NOMO-1 treated with dmso at 0.1 percent for 144 hours (cell line): ENCODE measurements around the gene AXIN2.
A peak's percentile ranks its signal among the peaks of the same experiment; 100 is the strongest.

Experiments used
- DNase-seq: peaks from one replicate; lab custom pipeline; 2025; ENCODE audit not compliant: unreplicated experiment; lab: John Stamatoyannopoulos, UW

The AXIN2 gene

GRCh38 chr17:65556014-65556909 is 5.2 kb downstream of the AXIN2 start:
- peak; percentile 4 for DNase-seq

- DNase-seq: no peak
Observed at GRCh38 chr17:65554553-65555223, 6.8 kb downstream of the AXIN2 start.

- DNase-seq: no peak
Observed at GRCh38 chr17:65553646-65554552, 7.5 kb downstream of the AXIN2 start.

GRCh38 chr17:65553009-65553645 is 8.3 kb downstream of the AXIN2 start:
- no peak for DNase-seq

GRCh38 chr17:65552214-65552613 is 9.2 kb downstream of the AXIN2 start:
- no peak for DNase-seq

- no peak for DNase-seq
Observed at GRCh38 chr17:65551267-65552040, 10.0 kb downstream of the AXIN2 start.

GRCh38 chr17:65550758-65551157 is 10.7 kb downstream of the AXIN2 start:
- DNase-seq: no peak

GRCh38 chr17:65550075-65550662 is 11.3 kb downstream of the AXIN2 start:
- no peak for DNase-seq

GRCh38 chr17:65548269-65548969 is 13.0 kb downstream of the AXIN2 start:
- no peak for DNase-seq

- no peak for DNase-seq
Observed at GRCh38 chr17:65547253-65547670, 14.2 kb downstream of the AXIN2 start.

- DNase-seq: no peak
Observed at GRCh38 chr17:65546579-65546978, 14.9 kb downstream of the AXIN2 start.

- no peak for DNase-seq
Observed at GRCh38 chr17:65545705-65546523, 15.5 kb downstream of the AXIN2 start.

GRCh38 chr17:65544672-65545071 is 16.8 kb downstream of the AXIN2 start:
- no peak for DNase-seq

GRCh38 chr17:65542610-65543009 is 18.8 kb downstream of the AXIN2 start:
- DNase-seq: no peak

GRCh38 chr17:65542067-65542466 is 19.4 kb downstream of the AXIN2 start:
- DNase-seq: no peak

- no peak for DNase-seq
Observed at GRCh38 chr17:65541453-65541852, 20.0 kb downstream of the AXIN2 start.

GRCh38 chr17:65539630-65540266 is 21.7 kb downstream of the AXIN2 start:
- DNase-seq: no peak
